HEK293 (cell line): ENCODE measurements around the gene SLC35C1.

Experiments used
- GFI1B ChIP-seq: fragments of 450-650 bp; formaldehyde crosslinking; IDR thresholded peaks from 2 replicates; pipeline ENCODE4 v1.5.1; 2016; ENCODE audit warnings: missing biosample characterization, missing genetic modification characterization
- KLF16 ChIP-seq: fragments of 450-650 bp; formaldehyde crosslinking; IDR thresholded peaks from 2 replicates; pipeline ENCODE4 v1.5.1; 2017; ENCODE audit warnings: missing biosample characterization, missing genetic modification characterization
- PRDM1 ChIP-seq: fragments of 450-650 bp; formaldehyde crosslinking; IDR thresholded peaks from 2 replicates; pipeline ENCODE4; 2016; ENCODE audit warnings: missing biosample characterization, missing genetic modification characterization
- ZBTB8A ChIP-seq: fragments of 450-650 bp; formaldehyde crosslinking; IDR thresholded peaks from 2 replicates; pipeline ENCODE4 v1.5.1; 2016; ENCODE audit warnings: missing biosample characterization, missing genetic modification characterization
- ZNF155 ChIP-seq: fragments of 450-650 bp; formaldehyde crosslinking; IDR thresholded peaks from 2 replicates; pipeline ENCODE4 v1.5.1; 2016; ENCODE audit warnings: missing biosample characterization, missing genetic modification characterization
- ZNF473 ChIP-seq: fragments of 450-650 bp; formaldehyde crosslinking; IDR thresholded peaks from 2 replicates; pipeline ENCODE4 v1.5.1; 2017; ENCODE audit warnings: missing biosample characterization, missing genetic modification characterization
- ZNF530 ChIP-seq: fragments of 450-650 bp; formaldehyde crosslinking; IDR thresholded peaks from 2 replicates; pipeline ENCODE4 v1.5.1; 2016; ENCODE audit warnings: low read depth, missing biosample characterization, missing genetic modification characterization
- ZNF558 ChIP-seq: fragments of 450-650 bp; formaldehyde crosslinking; IDR thresholded peaks from 2 replicates; pipeline ENCODE4 v1.5.1; 2016; ENCODE audit warnings: missing biosample characterization, missing genetic modification characterization
- ZNF600 ChIP-seq: fragments of 450-650 bp; formaldehyde crosslinking; IDR thresholded peaks from 2 replicates; pipeline ENCODE4 v1.5.1; 2016; ENCODE audit warnings: missing biosample characterization, missing genetic modification characterization
- ZNF664 ChIP-seq: fragments of 450-650 bp; formaldehyde crosslinking; IDR thresholded peaks from 2 replicates; pipeline ENCODE4 v1.5.1; 2016; ENCODE audit warnings: missing biosample characterization, missing genetic modification characterization
- ZNF791 ChIP-seq: fragments of 450-650 bp; formaldehyde crosslinking; IDR thresholded peaks from 2 replicates; pipeline ENCODE4 v1.5.1; 2016; ENCODE audit warnings: missing biosample characterization, missing genetic modification characterization
- ZNF837 ChIP-seq: fragments of 450-650 bp; formaldehyde crosslinking; IDR thresholded peaks from 2 replicates; pipeline ENCODE4 v1.5.1; 2016; ENCODE audit warnings: missing biosample characterization, missing genetic modification characterization
- TF ChIP-seq, protein P1 (sequence below): fragments of 450-650 bp; formaldehyde crosslinking; IDR thresholded peaks from 2 replicates; pipeline ENCODE4 v1.5.1; 2016; ENCODE audit warnings: missing biosample characterization, missing genetic modification characterization
- TF ChIP-seq, protein P2 (sequence below): fragments of 450-650 bp; formaldehyde crosslinking; IDR thresholded peaks from 2 replicates; pipeline ENCODE4 v1.5.1; 2017; ENCODE audit warnings: missing biosample characterization, mild to moderate bottlenecking, missing genetic modification characterization, moderate library complexity
- TF ChIP-seq, protein P3 (sequence below): fragments of 450-650 bp; formaldehyde crosslinking; IDR thresholded peaks from 2 replicates; pipeline ENCODE4 v1.5.1; 2016; ENCODE audit warnings: missing biosample characterization, missing genetic modification characterization
- TF ChIP-seq, protein P4 (sequence below): fragments of 450-650 bp; formaldehyde crosslinking; IDR thresholded peaks from 2 replicates; pipeline ENCODE4 v1.5.1; 2016; ENCODE audit warnings: missing biosample characterization, missing genetic modification characterization
- TF ChIP-seq, protein P5 (sequence below): fragments of 450-650 bp; formaldehyde crosslinking; IDR thresholded peaks from 2 replicates; pipeline ENCODE4 v1.5.1; 2016; ENCODE audit warnings: missing biosample characterization, missing genetic modification characterization
- TF ChIP-seq, protein P6 (sequence below): fragments of 450-650 bp; formaldehyde crosslinking; IDR thresholded peaks from 2 replicates; pipeline ENCODE4 v1.5.1; 2016; ENCODE audit warnings: missing biosample characterization, missing genetic modification characterization
- TF ChIP-seq, protein P7 (sequence below): IDR thresholded peaks from 2 replicates; pipeline ENCODE4 v1.6.1; 2011; ENCODE audit warnings: mild to moderate bottlenecking, low read depth, low read length, borderline replicate concordance
- TF ChIP-seq, protein P8 (sequence below): fragments of 450-650 bp; formaldehyde crosslinking; conservative IDR thresholded peaks from 2 replicates; pipeline ENCODE4 v1.5.1; 2016; ENCODE audit warnings: low read depth, missing biosample characterization, missing genetic modification characterization
- TF ChIP-seq, protein P9 (sequence below): fragments of 450-650 bp; formaldehyde crosslinking; IDR thresholded peaks from 2 replicates; pipeline ENCODE4 v1.5.1; 2017; ENCODE audit warnings: missing biosample characterization, missing genetic modification characterization

Gene SLC35C1

DNA sequence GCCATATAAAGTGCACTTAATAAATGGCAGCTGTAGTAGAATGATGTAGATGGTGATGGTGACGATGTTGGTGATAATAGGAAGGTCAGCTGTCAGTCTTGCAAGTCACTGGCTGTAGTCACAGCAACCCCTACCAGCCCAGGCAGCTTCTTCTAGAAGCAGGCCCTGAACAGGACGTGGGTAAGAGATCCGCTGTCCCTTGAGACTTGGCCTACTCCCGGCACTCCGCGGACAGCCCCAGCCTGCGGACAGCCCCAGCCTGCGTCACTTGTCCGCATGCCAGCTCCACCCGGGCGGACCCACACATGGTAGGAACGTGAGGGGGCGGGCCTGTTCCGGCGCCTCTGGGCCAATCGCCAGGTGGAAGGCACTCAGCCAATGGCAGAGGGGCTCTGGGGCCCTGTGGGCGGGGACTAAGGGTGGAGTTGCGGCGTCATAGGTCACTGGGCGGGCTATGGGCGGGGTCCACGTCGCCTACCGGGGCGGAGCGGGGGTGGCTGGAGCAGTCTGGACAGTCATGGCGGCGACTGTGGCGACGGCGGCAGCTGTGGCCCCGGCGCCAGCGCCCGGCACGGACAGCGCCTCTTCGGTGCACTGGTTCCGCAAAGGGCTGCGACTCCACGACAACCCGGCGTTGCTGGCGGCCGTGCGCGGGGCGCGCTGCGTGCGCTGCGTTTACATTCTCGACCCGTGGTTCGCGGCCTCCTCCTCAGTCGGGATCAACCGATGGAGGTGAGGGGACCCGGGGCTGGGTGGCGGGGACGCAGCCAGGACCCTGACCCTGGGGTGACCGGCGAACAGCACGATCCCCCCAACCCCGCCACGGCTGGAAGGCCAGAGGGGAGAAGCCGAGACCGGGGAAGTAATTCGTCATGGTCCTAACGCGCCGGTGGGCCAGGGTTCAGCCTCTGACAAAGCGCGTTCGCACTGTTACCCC, 42.3 kb downstream of the SLC35C1 start, which contains the start of gene CRY2 (continued):
- TF ChIP-seq ZNF664 (no peak), ZNF558 (tag by site-specific recombination) (no peak), ZNF600 (tag by site-specific recombination) (peak; percentile 11; the same call in 1 of the 2 replicates), ZNF155 (no peak), PRDM1 (tag by site-specific recombination) (no peak), ZNF837 (tag by site-specific recombination) (no peak), ZBTB8A (tag by site-specific recombination) (no peak), ZNF530 (tag by site-specific recombination) (no peak), KLF16 (tag by site-specific recombination) (no peak), ZNF473 (tag by site-specific recombination) (no peak), GFI1B (tag by site-specific recombination) (no peak), ZNF791 (tag by site-specific recombination) (no peak)
- TF ChIP-seq, protein P1, sequence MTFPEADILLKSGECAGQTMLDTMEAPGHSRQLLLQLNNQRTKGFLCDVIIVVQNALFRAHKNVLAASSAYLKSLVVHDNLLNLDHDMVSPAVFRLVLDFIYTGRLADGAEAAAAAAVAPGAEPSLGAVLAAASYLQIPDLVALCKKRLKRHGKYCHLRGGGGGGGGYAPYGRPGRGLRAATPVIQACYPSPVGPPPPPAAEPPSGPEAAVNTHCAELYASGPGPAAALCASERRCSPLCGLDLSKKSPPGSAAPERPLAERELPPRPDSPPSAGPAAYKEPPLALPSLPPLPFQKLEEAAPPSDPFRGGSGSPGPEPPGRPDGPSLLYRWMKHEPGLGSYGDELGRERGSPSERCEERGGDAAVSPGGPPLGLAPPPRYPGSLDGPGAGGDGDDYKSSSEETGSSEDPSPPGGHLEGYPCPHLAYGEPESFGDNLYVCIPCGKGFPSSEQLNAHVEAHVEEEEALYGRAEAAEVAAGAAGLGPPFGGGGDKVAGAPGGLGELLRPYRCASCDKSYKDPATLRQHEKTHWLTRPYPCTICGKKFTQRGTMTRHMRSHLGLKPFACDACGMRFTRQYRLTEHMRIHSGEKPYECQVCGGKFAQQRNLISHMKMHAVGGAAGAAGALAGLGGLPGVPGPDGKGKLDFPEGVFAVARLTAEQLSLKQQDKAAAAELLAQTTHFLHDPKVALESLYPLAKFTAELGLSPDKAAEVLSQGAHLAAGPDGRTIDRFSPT (tag by site-specific recombination) = peak; percentile 74; the same call in 1 of the 2 replicates
- TF ChIP-seq, protein P2, sequence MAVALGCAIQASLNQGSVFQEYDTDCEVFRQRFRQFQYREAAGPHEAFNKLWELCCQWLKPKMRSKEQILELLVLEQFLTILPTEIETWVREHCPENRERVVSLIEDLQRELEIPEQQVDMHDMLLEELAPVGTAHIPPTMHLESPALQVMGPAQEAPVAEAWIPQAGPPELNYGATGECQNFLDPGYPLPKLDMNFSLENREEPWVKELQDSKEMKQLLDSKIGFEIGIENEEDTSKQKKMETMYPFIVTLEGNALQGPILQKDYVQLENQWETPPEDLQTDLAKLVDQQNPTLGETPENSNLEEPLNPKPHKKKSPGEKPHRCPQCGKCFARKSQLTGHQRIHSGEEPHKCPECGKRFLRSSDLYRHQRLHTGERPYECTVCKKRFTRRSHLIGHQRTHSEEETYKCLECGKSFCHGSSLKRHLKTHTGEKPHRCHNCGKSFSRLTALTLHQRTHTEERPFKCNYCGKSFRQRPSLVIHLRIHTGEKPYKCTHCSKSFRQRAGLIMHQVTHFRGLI (tag by site-specific recombination) = no peak
- TF ChIP-seq, protein P3, sequence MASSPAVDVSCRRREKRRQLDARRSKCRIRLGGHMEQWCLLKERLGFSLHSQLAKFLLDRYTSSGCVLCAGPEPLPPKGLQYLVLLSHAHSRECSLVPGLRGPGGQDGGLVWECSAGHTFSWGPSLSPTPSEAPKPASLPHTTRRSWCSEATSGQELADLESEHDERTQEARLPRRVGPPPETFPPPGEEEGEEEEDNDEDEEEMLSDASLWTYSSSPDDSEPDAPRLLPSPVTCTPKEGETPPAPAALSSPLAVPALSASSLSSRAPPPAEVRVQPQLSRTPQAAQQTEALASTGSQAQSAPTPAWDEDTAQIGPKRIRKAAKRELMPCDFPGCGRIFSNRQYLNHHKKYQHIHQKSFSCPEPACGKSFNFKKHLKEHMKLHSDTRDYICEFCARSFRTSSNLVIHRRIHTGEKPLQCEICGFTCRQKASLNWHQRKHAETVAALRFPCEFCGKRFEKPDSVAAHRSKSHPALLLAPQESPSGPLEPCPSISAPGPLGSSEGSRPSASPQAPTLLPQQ (tag by site-specific recombination) = peak; percentile 80
- TF ChIP-seq, protein P4, sequence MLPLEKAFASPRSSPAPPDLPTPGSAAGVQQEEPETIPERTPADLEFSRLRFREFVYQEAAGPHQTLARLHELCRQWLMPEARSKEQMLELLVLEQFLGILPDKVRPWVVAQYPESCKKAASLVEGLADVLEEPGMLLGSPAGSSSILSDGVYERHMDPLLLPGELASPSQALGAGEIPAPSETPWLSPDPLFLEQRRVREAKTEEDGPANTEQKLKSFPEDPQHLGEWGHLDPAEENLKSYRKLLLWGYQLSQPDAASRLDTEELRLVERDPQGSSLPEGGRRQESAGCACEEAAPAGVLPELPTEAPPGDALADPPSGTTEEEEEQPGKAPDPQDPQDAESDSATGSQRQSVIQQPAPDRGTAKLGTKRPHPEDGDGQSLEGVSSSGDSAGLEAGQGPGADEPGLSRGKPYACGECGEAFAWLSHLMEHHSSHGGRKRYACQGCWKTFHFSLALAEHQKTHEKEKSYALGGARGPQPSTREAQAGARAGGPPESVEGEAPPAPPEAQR (tag by site-specific recombination) = no peak
- TF ChIP-seq, protein P5, sequence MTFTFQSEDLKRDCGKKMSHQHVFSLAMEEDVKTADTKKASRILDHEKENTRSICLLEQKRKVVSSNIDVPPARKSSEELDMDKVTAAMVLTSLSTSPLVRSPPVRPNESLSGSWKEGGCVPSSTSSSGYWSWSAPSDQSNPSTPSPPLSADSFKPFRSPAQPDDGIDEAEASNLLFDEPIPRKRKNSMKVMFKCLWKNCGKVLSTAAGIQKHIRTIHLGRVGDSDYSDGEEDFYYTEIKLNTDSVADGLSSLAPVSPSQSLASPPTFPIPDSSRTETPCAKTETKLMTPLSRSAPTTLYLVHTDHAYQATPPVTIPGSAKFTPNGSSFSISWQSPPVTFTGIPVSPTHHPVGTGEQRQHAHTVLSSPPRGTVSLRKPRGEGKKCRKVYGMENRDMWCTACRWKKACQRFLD (tag by site-specific recombination) = 0 out of 2 replicates have a peak, but pooled peaks have one; percentile 20
- TF ChIP-seq, protein P6, sequence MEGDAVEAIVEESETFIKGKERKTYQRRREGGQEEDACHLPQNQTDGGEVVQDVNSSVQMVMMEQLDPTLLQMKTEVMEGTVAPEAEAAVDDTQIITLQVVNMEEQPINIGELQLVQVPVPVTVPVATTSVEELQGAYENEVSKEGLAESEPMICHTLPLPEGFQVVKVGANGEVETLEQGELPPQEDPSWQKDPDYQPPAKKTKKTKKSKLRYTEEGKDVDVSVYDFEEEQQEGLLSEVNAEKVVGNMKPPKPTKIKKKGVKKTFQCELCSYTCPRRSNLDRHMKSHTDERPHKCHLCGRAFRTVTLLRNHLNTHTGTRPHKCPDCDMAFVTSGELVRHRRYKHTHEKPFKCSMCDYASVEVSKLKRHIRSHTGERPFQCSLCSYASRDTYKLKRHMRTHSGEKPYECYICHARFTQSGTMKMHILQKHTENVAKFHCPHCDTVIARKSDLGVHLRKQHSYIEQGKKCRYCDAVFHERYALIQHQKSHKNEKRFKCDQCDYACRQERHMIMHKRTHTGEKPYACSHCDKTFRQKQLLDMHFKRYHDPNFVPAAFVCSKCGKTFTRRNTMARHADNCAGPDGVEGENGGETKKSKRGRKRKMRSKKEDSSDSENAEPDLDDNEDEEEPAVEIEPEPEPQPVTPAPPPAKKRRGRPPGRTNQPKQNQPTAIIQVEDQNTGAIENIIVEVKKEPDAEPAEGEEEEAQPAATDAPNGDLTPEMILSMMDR (tag by site-specific recombination) = 0 out of 2 replicates have a peak, but pooled peaks have one; percentile 9
- TF ChIP-seq, protein P7, sequence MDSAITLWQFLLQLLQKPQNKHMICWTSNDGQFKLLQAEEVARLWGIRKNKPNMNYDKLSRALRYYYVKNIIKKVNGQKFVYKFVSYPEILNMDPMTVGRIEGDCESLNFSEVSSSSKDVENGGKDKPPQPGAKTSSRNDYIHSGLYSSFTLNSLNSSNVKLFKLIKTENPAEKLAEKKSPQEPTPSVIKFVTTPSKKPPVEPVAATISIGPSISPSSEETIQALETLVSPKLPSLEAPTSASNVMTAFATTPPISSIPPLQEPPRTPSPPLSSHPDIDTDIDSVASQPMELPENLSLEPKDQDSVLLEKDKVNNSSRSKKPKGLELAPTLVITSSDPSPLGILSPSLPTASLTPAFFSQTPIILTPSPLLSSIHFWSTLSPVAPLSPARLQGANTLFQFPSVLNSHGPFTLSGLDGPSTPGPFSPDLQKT = no peak
- TF ChIP-seq, protein P8, sequence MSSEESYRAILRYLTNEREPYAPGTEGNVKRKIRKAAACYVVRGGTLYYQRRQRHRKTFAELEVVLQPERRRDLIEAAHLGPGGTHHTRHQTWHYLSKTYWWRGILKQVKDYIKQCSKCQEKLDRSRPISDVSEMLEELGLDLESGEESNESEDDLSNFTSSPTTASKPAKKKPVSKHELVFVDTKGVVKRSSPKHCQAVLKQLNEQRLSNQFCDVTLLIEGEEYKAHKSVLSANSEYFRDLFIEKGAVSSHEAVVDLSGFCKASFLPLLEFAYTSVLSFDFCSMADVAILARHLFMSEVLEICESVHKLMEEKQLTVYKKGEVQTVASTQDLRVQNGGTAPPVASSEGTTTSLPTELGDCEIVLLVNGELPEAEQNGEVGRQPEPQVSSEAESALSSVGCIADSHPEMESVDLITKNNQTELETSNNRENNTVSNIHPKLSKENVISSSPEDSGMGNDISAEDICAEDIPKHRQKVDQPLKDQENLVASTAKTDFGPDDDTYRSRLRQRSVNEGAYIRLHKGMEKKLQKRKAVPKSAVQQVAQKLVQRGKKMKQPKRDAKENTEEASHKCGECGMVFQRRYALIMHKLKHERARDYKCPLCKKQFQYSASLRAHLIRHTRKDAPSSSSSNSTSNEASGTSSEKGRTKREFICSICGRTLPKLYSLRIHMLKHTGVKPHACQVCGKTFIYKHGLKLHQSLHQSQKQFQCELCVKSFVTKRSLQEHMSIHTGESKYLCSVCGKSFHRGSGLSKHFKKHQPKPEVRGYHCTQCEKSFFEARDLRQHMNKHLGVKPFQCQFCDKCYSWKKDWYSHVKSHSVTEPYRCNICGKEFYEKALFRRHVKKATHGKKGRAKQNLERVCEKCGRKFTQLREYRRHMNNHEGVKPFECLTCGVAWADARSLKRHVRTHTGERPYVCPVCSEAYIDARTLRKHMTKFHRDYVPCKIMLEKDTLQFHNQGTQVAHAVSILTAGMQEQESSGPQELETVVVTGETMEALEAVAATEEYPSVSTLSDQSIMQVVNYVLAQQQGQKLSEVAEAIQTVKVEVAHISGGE (tag by site-specific recombination) = peak; percentile 38; the same call in 1 of the 2 replicates
- TF ChIP-seq, protein P9, sequence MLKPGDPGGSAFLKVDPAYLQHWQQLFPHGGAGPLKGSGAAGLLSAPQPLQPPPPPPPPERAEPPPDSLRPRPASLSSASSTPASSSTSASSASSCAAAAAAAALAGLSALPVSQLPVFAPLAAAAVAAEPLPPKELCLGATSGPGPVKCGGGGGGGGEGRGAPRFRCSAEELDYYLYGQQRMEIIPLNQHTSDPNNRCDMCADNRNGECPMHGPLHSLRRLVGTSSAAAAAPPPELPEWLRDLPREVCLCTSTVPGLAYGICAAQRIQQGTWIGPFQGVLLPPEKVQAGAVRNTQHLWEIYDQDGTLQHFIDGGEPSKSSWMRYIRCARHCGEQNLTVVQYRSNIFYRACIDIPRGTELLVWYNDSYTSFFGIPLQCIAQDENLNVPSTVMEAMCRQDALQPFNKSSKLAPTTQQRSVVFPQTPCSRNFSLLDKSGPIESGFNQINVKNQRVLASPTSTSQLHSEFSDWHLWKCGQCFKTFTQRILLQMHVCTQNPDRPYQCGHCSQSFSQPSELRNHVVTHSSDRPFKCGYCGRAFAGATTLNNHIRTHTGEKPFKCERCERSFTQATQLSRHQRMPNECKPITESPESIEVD (tag by site-specific recombination) = no peak
